CD14-positive monocyte (primary cell): ENCODE results near the gene NTN4. TPM values are rescaled to one million over a fixed set of nuclear protein-coding genes. Genes with fewer than 3 reads are reported as not detected.
"Not testable (repeated sequence)": the region's sequence is repeated elsewhere in the genome, so short reads cannot be mapped to it uniquely, and the experiment has no call there.

ENCODE experiments used
- DNase-seq, 3 donors: peaks; one replicate each; pipeline ENCODE4 v3.0.0-alpha.2; 2011 to 2022
- H2AFZ ChIP-seq: 2 replicates; pipeline ENCODE4 v1.6.0; 2012; ENCODE audit warnings: mild to moderate bottlenecking, low read depth, low read length, inconsistent platforms; ENCODE audit not compliant: insufficient read depth, poor library complexity, severe bottlenecking
- H3K27ac ChIP-seq, 2 donors: 1 replicate in 1 of 2; 2 replicates in 1 of 2; pipeline ENCODE4 v1.5.1; 2012 to 2013; ENCODE audit warnings: low read length in 2 of 2, control low read depth in 1 of 2, inconsistent platforms in 1 of 2, low read depth in 1 of 2, mild to moderate bottlenecking in 1 of 2
- H3K27me3 ChIP-seq, 2 donors: one replicate each; pipeline versions ENCODE4 v1.6.0 to v1.6.1; 2011 to 2013; ENCODE audit warnings: low read length in 2 of 2; ENCODE audit not compliant: control insufficient read depth in 2 of 2, insufficient read depth in 2 of 2
- H3K36me3 ChIP-seq, 2 donors: replicated peaks in 1 of 2; 1 replicate in 1 of 2; 2 replicates in 1 of 2; pipeline versions ENCODE4 v1.5.1 to v1.6.1; 2012 to 2013; ENCODE audit warnings: low read length in 2 of 2, control low read depth in 1 of 2, inconsistent platforms in 1 of 2, mild to moderate bottlenecking in 1 of 2; ENCODE audit not compliant: insufficient read depth in 2 of 2, control insufficient read depth in 1 of 2
- H3K4me1 ChIP-seq, 2 donors: 1 replicate in 1 of 2; 2 replicates in 1 of 2; pipeline versions ENCODE4 v1.5.1 to v1.6.1; 2012 to 2013; ENCODE audit warnings: low read length in 2 of 2, control low read depth in 1 of 2, inconsistent platforms in 1 of 2, mild to moderate bottlenecking in 1 of 2, moderate library complexity in 1 of 2; ENCODE audit not compliant: insufficient read depth in 2 of 2, control insufficient read depth in 1 of 2
- H3K4me2 ChIP-seq: replicated peaks from 2 replicates; pipeline ENCODE3; 2012; ENCODE audit warnings: low read length, moderate library complexity, mild to moderate bottlenecking; ENCODE audit not compliant: poor library complexity, severe bottlenecking; ENCODE audit errors: extremely low read depth
- H3K4me3 ChIP-seq, 3 experiments: fragments of 200-600 bp in 1 of 3; sonication (generic) in 1 of 3; replicated peaks in 1 of 3; 1 replicate in 2 of 3; 2 replicates in 1 of 3; pipeline ENCODE4 v1.5.1; 2011 to 2013; ENCODE audit warnings: low read length in 3 of 3, mild to moderate bottlenecking in 3 of 3, control low read depth in 2 of 3, low read depth in 2 of 3, inconsistent platforms in 1 of 3, moderate library complexity in 1 of 3
- H3K79me2 ChIP-seq: 2 replicates; pipeline ENCODE4 v1.6.0; 2012; ENCODE audit warnings: mild to moderate bottlenecking, control low read depth, inconsistent platforms, low read length, moderate library complexity; ENCODE audit not compliant: insufficient read depth
- H3K9ac ChIP-seq: 2 replicates; pipeline ENCODE4 v1.6.0; 2017; ENCODE audit warnings: low read length, mild to moderate bottlenecking; ENCODE audit not compliant: insufficient read depth, poor library complexity, severe bottlenecking
- H3K9me3 ChIP-seq, 2 donors: replicated peaks in 1 of 2; 1 replicate in 1 of 2; 2 replicates in 1 of 2; pipeline versions ENCODE4 v1.5.1 to v1.6.1; 2012 to 2013; ENCODE audit warnings: low read length in 2 of 2, control low read depth in 1 of 2; ENCODE audit not compliant: control insufficient read depth in 1 of 2, insufficient read depth in 1 of 2
- H4K20me1 ChIP-seq: 2 replicates; pipeline ENCODE4 v1.6.0; 2012; ENCODE audit warnings: mild to moderate bottlenecking, low read length, control low read depth, moderate library complexity; ENCODE audit not compliant: insufficient read depth
- H3K27ac Mint-ChIP-seq, 7 donors: one replicate each; pipeline ENCODE4 v1.8.0; 2020; ENCODE audit warnings: mild to moderate bottlenecking in 7 of 7, mixed read lengths in 7 of 7, moderate library complexity in 6 of 7, inconsistent platforms in 2 of 7
- H3K27me3 Mint-ChIP-seq, 3 donors: one replicate each; pipeline ENCODE4 v1.8.0; 2021 to 2022; ENCODE audit warnings: low read depth in 3 of 3, mild to moderate bottlenecking in 3 of 3, mixed read lengths in 3 of 3, moderate library complexity in 3 of 3, inconsistent platforms in 1 of 3
- H3K36me3 Mint-ChIP-seq, 2 donors: one replicate each; pipeline ENCODE4 v1.8.0; 2020; ENCODE audit warnings: mixed read lengths in 2 of 2, inconsistent platforms in 1 of 2, mild to moderate bottlenecking in 1 of 2
- H3K4me1 Mint-ChIP-seq: one replicate; pipeline ENCODE4 v1.8.0; 2020; ENCODE audit warnings: mild to moderate bottlenecking, mixed read lengths
- H3K4me3 Mint-ChIP-seq, 2 donors: one replicate each; pipeline ENCODE4 v1.8.0; 2020; ENCODE audit warnings: mild to moderate bottlenecking in 2 of 2, mixed read lengths in 2 of 2, moderate library complexity in 1 of 2
- H3K9me3 Mint-ChIP-seq, 7 donors: one replicate each; pipeline ENCODE4 v1.8.0; 2020 to 2022; ENCODE audit warnings: mixed read lengths in 7 of 7, mild to moderate bottlenecking in 6 of 7, moderate library complexity in 6 of 7, inconsistent platforms in 2 of 7
- WGBS: methylation state at CpG from one replicate; pipeline ENCODE4 v1.1.5; 2013; ENCODE audit warnings: missing lambda C conversion rate; ENCODE audit not compliant: insufficient coverage; 5-methylcytosine and 5-hydroxymethylcytosine counted together
- intact Hi-C, 2 donors: fragments of 100-400 bp; cut with micrococcal nuclease; formaldehyde crosslinking; loops; one replicate each; pipeline versions ENCODE4 v1.15.0 to v1.15.1; 2023
- polyA plus RNA-seq, 3 donors: library from polyadenylated mRNA; depleted of rRNA in 1 of 3; unstranded in 2 of 3; stranded (reverse) in 1 of 3; fragments of 300-500 nt in 2 of 3; fragments of >200 nt in 1 of 3; fragmentation: Illumina TruSeq in 2 of 3; gene quantifications; 1 replicate in 2 of 3; 2 replicates in 1 of 3; pipeline ENCODE4 v1.2.3, GENCODE V29; 2012 to 2021
- TF ChIP-seq, protein P1 (sequence below): fragments of 200-600 bp; IDR thresholded peaks from one replicate; pipeline ENCODE4 v1.8.0; 2022; ENCODE audit warnings: antibody characterized with exemption, mild to moderate bottlenecking

The NTN4 gene
- polyA plus RNA-seq, 3 donors: not detected

GRCh38 chr12:95661360-95661759 lies 129.2 kb downstream of the NTN4 start:
- Histone ChIP-seq H2AFZ (no peak overlapping the region), H3K4me2 (no peak overlapping the region), H3K9ac (no peak overlapping the region), H3K4me1 (no peaks in the 10 kb centered on the region), H3K4me3 (no peak overlapping the region), H3K79me2 (no peaks in the 10 kb centered on the region), H3K27me3 (peaks cover 0 to 2% of the 10 kb centered on the region in 2 donors), H3K9me3 (no peaks in the 10 kb centered on the region), H3K27ac (no peak overlapping the region), H3K36me3 (no peaks in the 10 kb centered on the region), H4K20me1 (no peaks in the 10 kb centered on the region)
- WGBS: no CpG with 5 or more reads among the region's 1 CpG
- no peak overlapping the region for H3K27ac Mint-ChIP-seq
- no peak overlapping the region for H3K4me3 Mint-ChIP-seq
- H3K4me1 Mint-ChIP-seq: no peaks in the 10 kb centered on the region
- H3K27me3 Mint-ChIP-seq: peaks cover 4 to 14% (median 8%) of the 10 kb centered on the region in 3 donors
- no peaks in the 10 kb centered on the region for H3K36me3 Mint-ChIP-seq
- DNase-seq: no peak
- TF ChIP-seq, protein P1, sequence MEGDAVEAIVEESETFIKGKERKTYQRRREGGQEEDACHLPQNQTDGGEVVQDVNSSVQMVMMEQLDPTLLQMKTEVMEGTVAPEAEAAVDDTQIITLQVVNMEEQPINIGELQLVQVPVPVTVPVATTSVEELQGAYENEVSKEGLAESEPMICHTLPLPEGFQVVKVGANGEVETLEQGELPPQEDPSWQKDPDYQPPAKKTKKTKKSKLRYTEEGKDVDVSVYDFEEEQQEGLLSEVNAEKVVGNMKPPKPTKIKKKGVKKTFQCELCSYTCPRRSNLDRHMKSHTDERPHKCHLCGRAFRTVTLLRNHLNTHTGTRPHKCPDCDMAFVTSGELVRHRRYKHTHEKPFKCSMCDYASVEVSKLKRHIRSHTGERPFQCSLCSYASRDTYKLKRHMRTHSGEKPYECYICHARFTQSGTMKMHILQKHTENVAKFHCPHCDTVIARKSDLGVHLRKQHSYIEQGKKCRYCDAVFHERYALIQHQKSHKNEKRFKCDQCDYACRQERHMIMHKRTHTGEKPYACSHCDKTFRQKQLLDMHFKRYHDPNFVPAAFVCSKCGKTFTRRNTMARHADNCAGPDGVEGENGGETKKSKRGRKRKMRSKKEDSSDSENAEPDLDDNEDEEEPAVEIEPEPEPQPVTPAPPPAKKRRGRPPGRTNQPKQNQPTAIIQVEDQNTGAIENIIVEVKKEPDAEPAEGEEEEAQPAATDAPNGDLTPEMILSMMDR: no peak
- intact Hi-C loops: no loop called here
- H3K9me3 Mint-ChIP-seq: no peaks in the 10 kb centered on the region

DNA sequence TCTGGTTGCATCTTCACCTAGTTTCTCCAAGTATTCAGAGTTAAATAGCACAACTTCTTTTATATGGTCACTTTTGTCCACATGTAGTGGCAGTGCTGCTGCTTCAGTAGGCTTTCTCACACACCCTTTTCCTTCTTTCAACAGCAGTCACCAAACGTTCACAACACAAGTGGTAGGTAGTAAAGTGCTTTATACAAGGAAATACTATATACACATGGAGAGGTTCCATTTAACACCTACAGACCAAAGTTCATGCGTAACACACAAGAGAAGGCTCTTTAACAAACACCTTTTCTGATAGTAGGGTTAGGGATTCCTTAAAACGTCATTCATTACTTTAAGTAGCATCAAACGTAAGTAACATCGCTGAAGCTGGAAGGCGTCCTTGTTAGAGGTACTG lies 132.2 kb downstream of the NTN4 start:
- Histone ChIP-seq H3K4me3 (no peak overlapping the region), H3K79me2 (no peaks in the 10 kb centered on the region), H3K27me3 (peaks cover 0 to 2% of the 10 kb centered on the region in 2 donors), H3K9ac (no peak overlapping the region), H3K4me2 (no peak overlapping the region), H3K4me1 (no peaks in the 10 kb centered on the region), H3K27ac (no peak overlapping the region), H3K9me3 (no peaks in the 10 kb centered on the region), H4K20me1 (no peaks in the 10 kb centered on the region), H2AFZ (no peak overlapping the region), H3K36me3 (no peaks in the 10 kb centered on the region)
- intact Hi-C loops: no loop called here
- H3K4me1 Mint-ChIP-seq: no peaks in the 10 kb centered on the region
- peaks cover 1 to 17% (median 3%) of the 10 kb centered on the region in 3 donors for H3K27me3 Mint-ChIP-seq
- WGBS: no CpG with 5 or more reads among the region's 6 CpGs
- H3K9me3 Mint-ChIP-seq: peaks cover 0 to 6% (median 0%) of the 10 kb centered on the region in 7 donors
- no peak overlapping the region for H3K4me3 Mint-ChIP-seq
- no peaks in the 10 kb centered on the region for H3K36me3 Mint-ChIP-seq
- TF ChIP-seq, protein P1: no peak
- DNase-seq: no peak
- H3K27ac Mint-ChIP-seq: no peak overlapping the region

- H3K4me3 Mint-ChIP-seq, DNase-seq, H3K4me2 ChIP-seq, H3K9me3 Mint-ChIP-seq, H3K9me3 ChIP-seq, intact Hi-C loops, H3K79me2 ChIP-seq, H2AFZ ChIP-seq, H3K36me3 Mint-ChIP-seq, H3K27me3 ChIP-seq, H3K27ac ChIP-seq, H3K27ac Mint-ChIP-seq, H3K36me3 ChIP-seq, H4K20me1 ChIP-seq, H3K9ac ChIP-seq, H3K4me1 ChIP-seq, H3K4me3 ChIP-seq, H3K4me1 Mint-ChIP-seq: not testable (repeated sequence)
- H3K27me3 Mint-ChIP-seq: peaks cover 2 to 15% (median 7%) of the 10 kb centered on the region in 3 donors
- 87% methylated on average over 3 of the region's 3 CpGs for WGBS
Measured at GRCh38 chr12:95654665-95655064, 135.9 kb downstream of the NTN4 start.
